HepG2 (cell line): ENCODE measurements around the gene CPEB3. TPM values are rescaled to one million over a fixed set of nuclear protein-coding genes. Genes with fewer than 3 reads are reported as not detected.

ENCODE experiments used
- ARNTL ChIP-seq: sonication (generic); formaldehyde crosslinking; IDR thresholded peaks from 2 replicates; pipeline ENCODE4 v1.4.0; 2020; ENCODE audit warnings: mild to moderate bottlenecking, missing genetic modification reagents
- HMG20B ChIP-seq: conservative IDR thresholded peaks from 2 replicates; pipeline ENCODE4 v1.6.1; 2016; ENCODE audit warnings: missing genetic modification reagents, missing compliant biosample characterization
- KDM2A ChIP-seq: sonication (generic); formaldehyde crosslinking; IDR thresholded peaks from 2 replicates; pipeline ENCODE4 v1.4.0; 2020; ENCODE audit warnings: low read depth, missing genetic modification reagents, borderline replicate concordance
- NFIC ChIP-seq: IDR thresholded peaks from 2 replicates; pipeline ENCODE4 v1.6.1; 2012; ENCODE audit warnings: mild to moderate bottlenecking, low read length, inconsistent platforms
- NR2F6 ChIP-seq, 2 experiments: IDR thresholded peaks; 2 replicates each; pipeline ENCODE4 v1.6.1; 2016; ENCODE audit warnings: antibody characterized with exemption in 1 of 2, mild to moderate bottlenecking in 1 of 2
- PHB2 ChIP-seq: fragments of 450-650 bp; IDR thresholded peaks from 2 replicates; pipeline ENCODE4 v1.6.1; 2018; ENCODE audit not compliant: partially characterized antibody
- SMC3 ChIP-seq: IDR thresholded peaks from 2 replicates; pipeline ENCODE4 v1.6.1; 2011; ENCODE audit warnings: low read length, improper control_type of control experiment
- SP2 ChIP-seq: sonication (generic); formaldehyde crosslinking; IDR thresholded peaks from 2 replicates; pipeline ENCODE4 v1.5.1; 2020; ENCODE audit warnings: mild to moderate bottlenecking, missing genetic modification reagents
- YEATS2 ChIP-seq: sonication (generic); formaldehyde crosslinking; IDR thresholded peaks from 2 replicates; pipeline ENCODE4 v1.4.0; 2020; ENCODE audit warnings: missing genetic modification reagents, borderline replicate concordance
- ZSCAN22 ChIP-seq: sonication (generic); formaldehyde crosslinking; IDR thresholded peaks from 2 replicates; pipeline ENCODE4 v1.4.0; 2020; ENCODE audit warnings: mild to moderate bottlenecking, missing genetic modification reagents
- polyA plus RNA-seq, 8 experiments: library from polyadenylated mRNA; depleted of rRNA in 3 of 8; stranded (reverse) in 7 of 8; unstranded in 1 of 8; fragments of >200 nt; fragmentation: Illumina TruSeq in 4 of 8; extraction: Trizol in 4 of 8; gene quantifications; 2 replicates each; pipeline versions ENCODE4 v1.2.1 to v1.2.3, GENCODE V29; 2011 to 2016; ENCODE audit warnings: low read depth in 4 of 8, missing spikeins in 1 of 8, mixed read lengths in 1 of 8; ENCODE audit not compliant: insufficient read depth in 1 of 8
- total RNA-seq, 5 experiments: library from RNA; depleted of rRNA; stranded (reverse); fragments of >200 nt; fragmentation: Illumina TruSeq; extraction: Trizol; gene quantifications; 2 replicates each; pipeline ENCODE4 v1.2.3, GENCODE V29; 2016; ENCODE audit warnings: low read depth in 1 of 5
- TF ChIP-seq, protein P1 (sequence below): IDR thresholded peaks from 2 replicates; pipeline ENCODE4 v1.4.0; 2020; ENCODE audit warnings: mild to moderate bottlenecking, missing genetic modification reagents
- TF ChIP-seq, protein P2 (sequence below), 2 experiments: IDR thresholded peaks; 2 replicates each; pipeline ENCODE4 v1.6.1; 2011 to 2012; ENCODE audit warnings: low read length in 2 of 2, borderline replicate concordance in 1 of 2, low read depth in 1 of 2, mild to moderate bottlenecking in 1 of 2, moderate library complexity in 1 of 2
- TF ChIP-seq, protein P3 (sequence below): IDR thresholded peaks from 2 replicates; pipeline ENCODE4 v1.6.1; 2016; ENCODE audit warnings: missing compliant biosample characterization, missing genetic modification reagents, borderline replicate concordance
- TF ChIP-seq, protein P4 (sequence below): sonication (generic); formaldehyde crosslinking; IDR thresholded peaks from 2 replicates; pipeline ENCODE4 v1.4.0; 2020; ENCODE audit warnings: missing genetic modification reagents

The CPEB3 gene
- total and polyA plus RNA-seq, 2 of the 13 experiments (the other 11 are each of a cell fraction or from before 2014, with no cell fraction given), result 0.66 to 0.70 TPM

DNA sequence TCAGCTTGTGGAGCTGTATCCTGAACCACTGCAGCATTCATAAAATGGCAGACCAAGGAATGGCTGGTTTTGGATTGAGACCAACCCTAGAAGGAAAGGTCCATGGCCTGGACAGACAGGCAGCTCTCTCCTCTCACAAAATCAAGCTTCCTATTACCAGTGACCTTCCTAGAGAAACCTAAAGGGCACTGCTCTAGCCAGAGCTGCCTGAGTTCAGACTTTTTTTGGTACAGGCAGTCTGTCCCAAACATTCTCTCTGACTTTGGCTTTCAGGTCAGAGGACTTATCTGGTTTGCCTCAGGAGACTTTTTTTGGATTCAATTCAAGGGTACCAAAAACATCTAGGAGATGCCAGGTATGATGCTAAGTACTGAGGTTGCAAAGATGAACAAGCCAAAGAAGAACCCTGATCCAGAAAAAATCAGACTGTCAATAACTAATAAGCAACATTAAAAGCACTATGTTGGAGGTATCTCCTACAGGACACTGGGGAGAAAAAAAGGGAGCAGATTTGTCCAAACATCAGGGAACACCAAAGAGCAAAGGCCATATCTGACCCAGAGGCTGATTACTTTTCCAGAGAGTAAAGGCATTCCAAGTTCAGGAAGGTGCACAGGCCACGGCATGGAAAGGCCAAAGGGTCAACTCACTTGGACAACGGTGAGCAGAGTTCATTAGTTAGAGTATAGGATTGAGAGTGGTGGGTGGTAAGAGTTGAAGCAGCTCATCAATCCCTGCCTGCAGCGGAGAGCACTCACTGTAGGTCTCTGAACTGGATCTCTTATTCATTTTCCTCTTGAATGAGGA, 169.0 kb downstream of the CPEB3 start (continued):
- TF ChIP-seq, protein P1, sequence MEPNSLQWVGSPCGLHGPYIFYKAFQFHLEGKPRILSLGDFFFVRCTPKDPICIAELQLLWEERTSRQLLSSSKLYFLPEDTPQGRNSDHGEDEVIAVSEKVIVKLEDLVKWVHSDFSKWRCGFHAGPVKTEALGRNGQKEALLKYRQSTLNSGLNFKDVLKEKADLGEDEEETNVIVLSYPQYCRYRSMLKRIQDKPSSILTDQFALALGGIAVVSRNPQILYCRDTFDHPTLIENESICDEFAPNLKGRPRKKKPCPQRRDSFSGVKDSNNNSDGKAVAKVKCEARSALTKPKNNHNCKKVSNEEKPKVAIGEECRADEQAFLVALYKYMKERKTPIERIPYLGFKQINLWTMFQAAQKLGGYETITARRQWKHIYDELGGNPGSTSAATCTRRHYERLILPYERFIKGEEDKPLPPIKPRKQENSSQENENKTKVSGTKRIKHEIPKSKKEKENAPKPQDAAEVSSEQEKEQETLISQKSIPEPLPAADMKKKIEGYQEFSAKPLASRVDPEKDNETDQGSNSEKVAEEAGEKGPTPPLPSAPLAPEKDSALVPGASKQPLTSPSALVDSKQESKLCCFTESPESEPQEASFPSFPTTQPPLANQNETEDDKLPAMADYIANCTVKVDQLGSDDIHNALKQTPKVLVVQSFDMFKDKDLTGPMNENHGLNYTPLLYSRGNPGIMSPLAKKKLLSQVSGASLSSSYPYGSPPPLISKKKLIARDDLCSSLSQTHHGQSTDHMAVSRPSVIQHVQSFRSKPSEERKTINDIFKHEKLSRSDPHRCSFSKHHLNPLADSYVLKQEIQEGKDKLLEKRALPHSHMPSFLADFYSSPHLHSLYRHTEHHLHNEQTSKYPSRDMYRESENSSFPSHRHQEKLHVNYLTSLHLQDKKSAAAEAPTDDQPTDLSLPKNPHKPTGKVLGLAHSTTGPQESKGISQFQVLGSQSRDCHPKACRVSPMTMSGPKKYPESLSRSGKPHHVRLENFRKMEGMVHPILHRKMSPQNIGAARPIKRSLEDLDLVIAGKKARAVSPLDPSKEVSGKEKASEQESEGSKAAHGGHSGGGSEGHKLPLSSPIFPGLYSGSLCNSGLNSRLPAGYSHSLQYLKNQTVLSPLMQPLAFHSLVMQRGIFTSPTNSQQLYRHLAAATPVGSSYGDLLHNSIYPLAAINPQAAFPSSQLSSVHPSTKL (CRISPR knock-in tag), result peak; percentile 99
- TF ChIP-seq YEATS2 (CRISPR knock-in tag) (no peak), HMG20B (CRISPR knock-in tag) (peak; percentile 81), PHB2 (no peak), ARNTL (peak; percentile 38; the same call in 1 of the 2 replicates), NFIC (peak; percentile 86), SP2 (CRISPR knock-in tag) (no peak), ZSCAN22 (no peak), NR2F6 (IDR thresholded peaks at IDR 0.05) (peak; percentile 99), NR2F6 (CRISPR knock-in tag; IDR thresholded peaks at IDR 0.05) (peak; percentile 100), KDM2A (CRISPR knock-in tag) (0 out of 2 replicates have a peak, but pooled peaks have one; percentile 19), SMC3 (peak; percentile 25; the same call in 1 of the 2 replicates)
- TF ChIP-seq, protein P2, sequence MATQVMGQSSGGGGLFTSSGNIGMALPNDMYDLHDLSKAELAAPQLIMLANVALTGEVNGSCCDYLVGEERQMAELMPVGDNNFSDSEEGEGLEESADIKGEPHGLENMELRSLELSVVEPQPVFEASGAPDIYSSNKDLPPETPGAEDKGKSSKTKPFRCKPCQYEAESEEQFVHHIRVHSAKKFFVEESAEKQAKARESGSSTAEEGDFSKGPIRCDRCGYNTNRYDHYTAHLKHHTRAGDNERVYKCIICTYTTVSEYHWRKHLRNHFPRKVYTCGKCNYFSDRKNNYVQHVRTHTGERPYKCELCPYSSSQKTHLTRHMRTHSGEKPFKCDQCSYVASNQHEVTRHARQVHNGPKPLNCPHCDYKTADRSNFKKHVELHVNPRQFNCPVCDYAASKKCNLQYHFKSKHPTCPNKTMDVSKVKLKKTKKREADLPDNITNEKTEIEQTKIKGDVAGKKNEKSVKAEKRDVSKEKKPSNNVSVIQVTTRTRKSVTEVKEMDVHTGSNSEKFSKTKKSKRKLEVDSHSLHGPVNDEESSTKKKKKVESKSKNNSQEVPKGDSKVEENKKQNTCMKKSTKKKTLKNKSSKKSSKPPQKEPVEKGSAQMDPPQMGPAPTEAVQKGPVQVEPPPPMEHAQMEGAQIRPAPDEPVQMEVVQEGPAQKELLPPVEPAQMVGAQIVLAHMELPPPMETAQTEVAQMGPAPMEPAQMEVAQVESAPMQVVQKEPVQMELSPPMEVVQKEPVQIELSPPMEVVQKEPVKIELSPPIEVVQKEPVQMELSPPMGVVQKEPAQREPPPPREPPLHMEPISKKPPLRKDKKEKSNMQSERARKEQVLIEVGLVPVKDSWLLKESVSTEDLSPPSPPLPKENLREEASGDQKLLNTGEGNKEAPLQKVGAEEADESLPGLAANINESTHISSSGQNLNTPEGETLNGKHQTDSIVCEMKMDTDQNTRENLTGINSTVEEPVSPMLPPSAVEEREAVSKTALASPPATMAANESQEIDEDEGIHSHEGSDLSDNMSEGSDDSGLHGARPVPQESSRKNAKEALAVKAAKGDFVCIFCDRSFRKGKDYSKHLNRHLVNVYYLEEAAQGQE (IDR thresholded peaks at IDR 0.05; ENCODE audit: borderline replicate concordance in 1 of 2, low read depth in 1 of 2, low read length in 2 of 2), result peak in 1 of 2 experiments; percentile 79; a peak in 2 of 4 replicates
- TF ChIP-seq, protein P3, sequence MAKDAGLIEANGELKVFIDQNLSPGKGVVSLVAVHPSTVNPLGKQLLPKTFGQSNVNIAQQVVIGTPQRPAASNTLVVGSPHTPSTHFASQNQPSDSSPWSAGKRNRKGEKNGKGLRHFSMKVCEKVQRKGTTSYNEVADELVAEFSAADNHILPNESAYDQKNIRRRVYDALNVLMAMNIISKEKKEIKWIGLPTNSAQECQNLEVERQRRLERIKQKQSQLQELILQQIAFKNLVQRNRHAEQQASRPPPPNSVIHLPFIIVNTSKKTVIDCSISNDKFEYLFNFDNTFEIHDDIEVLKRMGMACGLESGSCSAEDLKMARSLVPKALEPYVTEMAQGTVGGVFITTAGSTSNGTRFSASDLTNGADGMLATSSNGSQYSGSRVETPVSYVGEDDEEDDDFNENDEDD (CRISPR knock-in tag), result no peak
- TF ChIP-seq, protein P4, sequence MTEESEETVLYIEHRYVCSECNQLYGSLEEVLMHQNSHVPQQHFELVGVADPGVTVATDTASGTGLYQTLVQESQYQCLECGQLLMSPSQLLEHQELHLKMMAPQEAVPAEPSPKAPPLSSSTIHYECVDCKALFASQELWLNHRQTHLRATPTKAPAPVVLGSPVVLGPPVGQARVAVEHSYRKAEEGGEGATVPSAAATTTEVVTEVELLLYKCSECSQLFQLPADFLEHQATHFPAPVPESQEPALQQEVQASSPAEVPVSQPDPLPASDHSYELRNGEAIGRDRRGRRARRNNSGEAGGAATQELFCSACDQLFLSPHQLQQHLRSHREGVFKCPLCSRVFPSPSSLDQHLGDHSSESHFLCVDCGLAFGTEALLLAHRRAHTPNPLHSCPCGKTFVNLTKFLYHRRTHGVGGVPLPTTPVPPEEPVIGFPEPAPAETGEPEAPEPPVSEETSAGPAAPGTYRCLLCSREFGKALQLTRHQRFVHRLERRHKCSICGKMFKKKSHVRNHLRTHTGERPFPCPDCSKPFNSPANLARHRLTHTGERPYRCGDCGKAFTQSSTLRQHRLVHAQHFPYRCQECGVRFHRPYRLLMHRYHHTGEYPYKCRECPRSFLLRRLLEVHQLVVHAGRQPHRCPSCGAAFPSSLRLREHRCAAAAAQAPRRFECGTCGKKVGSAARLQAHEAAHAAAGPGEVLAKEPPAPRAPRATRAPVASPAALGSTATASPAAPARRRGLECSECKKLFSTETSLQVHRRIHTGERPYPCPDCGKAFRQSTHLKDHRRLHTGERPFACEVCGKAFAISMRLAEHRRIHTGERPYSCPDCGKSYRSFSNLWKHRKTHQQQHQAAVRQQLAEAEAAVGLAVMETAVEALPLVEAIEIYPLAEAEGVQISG (CRISPR knock-in tag), result peak; percentile 62
